Vagina (tissue), 2 donors: ENCODE data around the gene B3GALT4. TPM values are rescaled to one million over a fixed set of nuclear protein-coding genes. Genes with fewer than 3 reads are reported as not detected.

Experiments used
- DNase-seq, 2 donors: peaks; one replicate each; pipeline ENCODE4 v3.0.0-alpha.2; 2017; ENCODE audit errors: extremely low spot score in 2 of 2
- H3K27ac ChIP-seq: fragments of 200-600 bp; sonication (generic); one replicate; pipeline ENCODE4 v1.5.1; 2019
- H3K27me3 ChIP-seq: fragments of 200-600 bp; sonication (generic); one replicate; pipeline ENCODE4 v1.5.1; 2019
- H3K36me3 ChIP-seq, 2 donors: fragments of 200-600 bp; sonication (generic); one replicate each; pipeline ENCODE4 v1.5.1; 2017 to 2019
- H3K4me1 ChIP-seq: fragments of 200-600 bp; sonication (generic); one replicate; pipeline ENCODE4 v1.5.1; 2019
- H3K4me3 ChIP-seq, 2 donors: fragments of 200-600 bp; sonication (generic); 1 replicate in 1 of 2; 2 replicates in 1 of 2; pipeline ENCODE4 v1.5.1; 2016 to 2019
- H3K9me3 ChIP-seq: fragments of 200-600 bp; sonication (generic); one replicate; pipeline ENCODE4 v1.5.1; 2019
- CTCF ChIP-seq, 3 experiments: fragments of 450-650 bp in 2 of 3; fragments of 200-600 bp in 1 of 3; sonication (generic) in 1 of 3; IDR thresholded peaks; one replicate each; pipeline ENCODE4 v1.5.1; 2017 to 2019; ENCODE audit warnings: antibody characterized with exemption in 3 of 3, mild to moderate bottlenecking in 2 of 3, moderate library complexity in 2 of 3
- POLR2A ChIP-seq, 2 donors: fragments of 450-650 bp; IDR thresholded peaks; one replicate each; pipeline ENCODE4 v1.6.1; 2017; ENCODE audit warnings: antibody characterized with exemption in 2 of 2, mild to moderate bottlenecking in 2 of 2, moderate library complexity in 2 of 2
- POLR2AphosphoS5 ChIP-seq, 2 donors: sonication (generic); formaldehyde crosslinking; IDR thresholded peaks; one replicate each; pipeline ENCODE4 v1.9.0; 2017; ENCODE audit warnings: antibody characterized with exemption in 2 of 2, mild to moderate bottlenecking in 2 of 2, low read depth in 1 of 2; ENCODE audit not compliant: insufficient read depth in 1 of 2
- intact Hi-C: fragments of 100-400 bp; cut with DNase I; formaldehyde crosslinking; loops from one replicate; pipeline ENCODE4 v1.15.1; 2023
- total RNA-seq: library from RNA; depleted of rRNA; stranded (reverse); fragments of >200 nt; gene quantifications from one replicate; pipeline ENCODE4 v1.2.3, GENCODE V29; 2016

Gene B3GALT4
- total RNA-seq, 1 donor from 2014 or later: 14.0 TPM

GRCh38 chr6:33296797-33297405, 20.0 kb downstream of the B3GALT4 start:
- Histone ChIP-seq H3K4me3 (peak overlapping the region; percentile 75 to 76), H3K27ac (peak overlapping the region; percentile 98), H3K9me3 (no peaks in the 10 kb centered on the region), H3K4me1 (peaks cover 28% of the 10 kb centered on the region), H3K36me3 (peaks cover 0 to 36% of the 10 kb centered on the region in 2 donors), H3K27me3 (no peaks in the 10 kb centered on the region)
- intact Hi-C loops: no loop called here
- no peak for DNase-seq
- TF ChIP-seq POLR2AphosphoS5 (IDR thresholded peaks at IDR 0.05; ENCODE audit: insufficient read depth in 1 of 2, low read depth in 1 of 2) (no peak), CTCF (IDR thresholded peaks at IDR 0.05) (no peak), POLR2A (IDR thresholded peaks at IDR 0.05) (no peak)

GRCh38 chr6:33297406-33297955, 20.6 kb downstream of the B3GALT4 start:
- Histone ChIP-seq H3K4me1 (peaks cover 28% of the 10 kb centered on the region), H3K27me3 (no peaks in the 10 kb centered on the region), H3K9me3 (no peaks in the 10 kb centered on the region), H3K36me3 (peaks cover 0 to 30% of the 10 kb centered on the region in 2 donors), H3K4me3 (peak overlapping the region; percentile 75 to 76), H3K27ac (peak overlapping the region; percentile 98)
- DNase-seq: peak in 1 of 2 donors; percentile 89
- TF ChIP-seq POLR2AphosphoS5 (IDR thresholded peaks at IDR 0.05; ENCODE audit: insufficient read depth in 1 of 2, low read depth in 1 of 2) (no peak), POLR2A (IDR thresholded peaks at IDR 0.05) (no peak), CTCF (IDR thresholded peaks at IDR 0.05) (no peak)
- intact Hi-C loops: no loop called here

- no peaks in the 10 kb centered on the region for H3K27me3 ChIP-seq
- H3K9me3 ChIP-seq: no peaks in the 10 kb centered on the region
- peaks cover 28% of the 10 kb centered on the region for H3K4me1 ChIP-seq
- DNase-seq: peak in 1 of 2 donors; percentile 95
- TF ChIP-seq POLR2A (IDR thresholded peaks at IDR 0.05) (peak in 1 of 2 donors; percentile 41), POLR2AphosphoS5 (IDR thresholded peaks at IDR 0.05; ENCODE audit: insufficient read depth in 1 of 2, low read depth in 1 of 2) (peak in 1 of 2 donors; percentile 44), CTCF (IDR thresholded peaks at IDR 0.05) (no peak)
- intact Hi-C loops: no loop called here
- H3K27ac ChIP-seq: peak overlapping the region; percentile 98
- H3K36me3 ChIP-seq: peaks cover 0 to 30% of the 10 kb centered on the region in 2 donors
- peak overlapping the region; percentile 75 to 76 for H3K4me3 ChIP-seq
Observed at GRCh38 chr6:33297956-33298772, 21.2 kb downstream of the B3GALT4 start.

GRCh38 chr6:33298773-33299236, 21.9 kb downstream of the B3GALT4 start, which contains the start of gene RGL2:
Gene RGL2, minus strand, starts transcription at chr6:33298942. Its CDS starts 332 bp downstream, at chr6:33298610.
- H3K27ac ChIP-seq: peak within 1 kb of the TSS; percentile 98
- TF ChIP-seq CTCF (IDR thresholded peaks at IDR 0.05) (no peak), POLR2A (IDR thresholded peaks at IDR 0.05) (no peak), POLR2AphosphoS5 (IDR thresholded peaks at IDR 0.05; ENCODE audit: insufficient read depth in 1 of 2, low read depth in 1 of 2) (no peak)
- peaks cover 28% of the 10 kb centered on the region for H3K4me1 ChIP-seq
- peak within 1 kb of the TSS; percentile 75 to 76 for H3K4me3 ChIP-seq
- DNase-seq: peak in 1 of 2 donors; percentile 91
- H3K9me3 ChIP-seq: no peaks in the 10 kb centered on the region
- intact Hi-C loops: no loop called here
- H3K36me3 ChIP-seq: peaks cover 0 to 33% of the 10 kb centered on the region in 2 donors
- H3K27me3 ChIP-seq: no peaks in the 10 kb centered on the region
